ENCODE measurements around the gene ZCWPW1.
A peak's percentile ranks its signal among the peaks of the same experiment; 100 is the strongest.

Gene ZCWPW1

DNA sequence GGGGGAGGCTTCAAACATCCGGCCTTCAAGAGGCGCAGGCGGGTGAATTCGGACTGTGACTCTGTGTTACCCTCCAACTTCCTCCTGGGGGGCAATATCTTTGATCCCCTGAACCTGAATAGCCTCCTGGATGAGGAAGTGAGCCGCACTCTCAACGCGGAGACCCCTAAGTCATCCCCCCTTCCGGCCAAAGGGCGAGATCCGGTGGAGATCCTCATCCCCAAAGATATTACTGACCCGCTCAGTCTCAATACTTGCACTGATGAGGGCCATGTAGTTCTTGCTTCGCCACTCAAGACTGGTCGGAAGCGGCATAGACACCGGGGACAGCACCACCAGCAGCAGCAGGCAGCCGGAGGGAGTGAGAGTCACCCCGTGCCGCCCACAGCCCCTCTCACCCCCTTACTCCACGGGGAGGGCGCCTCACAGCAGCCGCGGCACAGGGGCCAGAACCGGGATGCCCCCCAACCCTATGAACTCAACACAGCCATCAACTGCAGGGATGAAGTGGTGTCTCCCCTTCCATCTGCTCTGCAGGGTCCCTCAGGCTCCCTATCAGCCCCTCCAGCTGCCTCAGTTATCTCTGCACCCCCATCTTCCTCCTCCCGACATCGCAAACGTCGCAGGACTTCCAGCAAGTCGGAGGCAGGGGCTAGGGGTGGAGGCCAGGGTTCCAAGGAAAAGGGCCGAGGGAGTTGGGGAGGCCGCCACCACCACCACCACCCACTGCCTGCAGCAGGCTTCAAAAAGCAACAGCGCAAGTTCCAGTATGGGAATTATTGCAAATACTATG lies 2.2 kb upstream of the ZCWPW1 start:
- TF ChIP-seq, protein P1, sequence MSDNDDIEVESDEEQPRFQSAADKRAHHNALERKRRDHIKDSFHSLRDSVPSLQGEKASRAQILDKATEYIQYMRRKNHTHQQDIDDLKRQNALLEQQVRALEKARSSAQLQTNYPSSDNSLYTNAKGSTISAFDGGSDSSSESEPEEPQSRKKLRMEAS (IDR thresholded peaks at IDR 0.05; ENCODE audit: low read depth, low read length), result peak; percentile 58; the same call in 1 of the 2 replicates
- TF ChIP-seq POLR2A (IDR thresholded peaks at IDR 0.05; ENCODE audit: extremely low read depth, insufficient read length) (no peak), MYC (IDR thresholded peaks at IDR 0.05; ENCODE audit: low read depth, low read length) (no peak)
- TF ChIP-seq, protein P2, sequence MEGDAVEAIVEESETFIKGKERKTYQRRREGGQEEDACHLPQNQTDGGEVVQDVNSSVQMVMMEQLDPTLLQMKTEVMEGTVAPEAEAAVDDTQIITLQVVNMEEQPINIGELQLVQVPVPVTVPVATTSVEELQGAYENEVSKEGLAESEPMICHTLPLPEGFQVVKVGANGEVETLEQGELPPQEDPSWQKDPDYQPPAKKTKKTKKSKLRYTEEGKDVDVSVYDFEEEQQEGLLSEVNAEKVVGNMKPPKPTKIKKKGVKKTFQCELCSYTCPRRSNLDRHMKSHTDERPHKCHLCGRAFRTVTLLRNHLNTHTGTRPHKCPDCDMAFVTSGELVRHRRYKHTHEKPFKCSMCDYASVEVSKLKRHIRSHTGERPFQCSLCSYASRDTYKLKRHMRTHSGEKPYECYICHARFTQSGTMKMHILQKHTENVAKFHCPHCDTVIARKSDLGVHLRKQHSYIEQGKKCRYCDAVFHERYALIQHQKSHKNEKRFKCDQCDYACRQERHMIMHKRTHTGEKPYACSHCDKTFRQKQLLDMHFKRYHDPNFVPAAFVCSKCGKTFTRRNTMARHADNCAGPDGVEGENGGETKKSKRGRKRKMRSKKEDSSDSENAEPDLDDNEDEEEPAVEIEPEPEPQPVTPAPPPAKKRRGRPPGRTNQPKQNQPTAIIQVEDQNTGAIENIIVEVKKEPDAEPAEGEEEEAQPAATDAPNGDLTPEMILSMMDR (IDR thresholded peaks at IDR 0.05; ENCODE audit: low read depth, low read length), result no peak
- no peak for DNase-seq (ENCODE audit: low read depth)
- peak overlapping the region; percentile 83 for H3K4me3 ChIP-seq (ENCODE audit: low read depth, low read length)

DNA sequence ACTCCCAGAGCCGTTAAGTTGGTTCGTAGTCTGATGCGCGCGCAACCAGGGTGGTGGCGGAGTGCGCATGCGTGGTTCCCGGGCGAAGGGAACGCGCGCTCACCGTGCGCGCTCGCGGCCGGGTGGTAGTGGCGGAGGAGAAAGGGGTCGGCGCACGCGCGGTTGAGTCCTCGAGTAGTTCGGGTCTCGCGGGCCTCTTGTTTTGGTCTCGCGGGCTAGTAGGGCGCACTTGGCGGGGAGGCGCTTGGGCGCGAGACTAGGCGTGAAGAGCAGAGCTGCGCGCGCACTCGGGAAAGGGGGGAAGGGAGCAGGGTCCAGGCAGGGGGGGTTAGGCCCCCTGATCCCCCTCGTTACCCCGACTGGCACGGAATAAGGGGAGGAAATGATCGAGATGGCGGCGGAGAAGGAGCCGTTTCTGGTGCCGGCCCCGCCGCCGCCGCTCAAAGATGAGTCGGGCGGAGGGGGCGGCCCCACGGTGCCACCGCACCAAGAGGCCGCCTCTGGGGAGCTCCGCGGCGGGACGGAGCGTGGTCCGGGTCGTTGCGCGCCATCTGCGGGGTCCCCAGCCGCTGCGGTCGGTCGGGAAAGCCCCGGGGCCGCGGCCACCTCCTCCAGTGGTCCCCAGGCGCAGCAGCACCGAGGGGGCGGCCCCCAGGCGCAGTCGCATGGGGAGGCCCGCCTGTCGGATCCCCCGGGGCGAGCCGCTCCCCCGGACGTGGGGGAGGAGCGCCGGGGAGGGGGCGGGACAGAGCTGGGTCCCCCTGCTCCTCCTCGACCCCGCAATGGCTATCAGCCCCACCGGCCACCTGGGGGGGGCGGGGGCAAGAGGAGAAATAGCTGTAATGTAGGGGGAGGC lies 1.4 kb upstream of the ZCWPW1 start, which contains the start of gene MEPCE:
TSS of gene MEPCE (plus strand) at position 195 of the 856 bp plus-strand sequence. CDS start at position 383, 188 bp downstream.
- peak within 1 kb of the TSS; percentile 94 for H3K4me3 ChIP-seq (ENCODE audit: low read depth, low read length)
- DNase-seq (ENCODE audit: low read depth), result peak; percentile 95
- TF ChIP-seq MYC (IDR thresholded peaks at IDR 0.05; ENCODE audit: low read depth, low read length) (peak; percentile 68), POLR2A (IDR thresholded peaks at IDR 0.05; ENCODE audit: extremely low read depth, insufficient read length) (peak; percentile 58)
- TF ChIP-seq, protein P2 (IDR thresholded peaks at IDR 0.05; ENCODE audit: low read depth, low read length), result no peak
- TF ChIP-seq, protein P1 (IDR thresholded peaks at IDR 0.05; ENCODE audit: low read depth, low read length), result peak; percentile 50

DNA sequence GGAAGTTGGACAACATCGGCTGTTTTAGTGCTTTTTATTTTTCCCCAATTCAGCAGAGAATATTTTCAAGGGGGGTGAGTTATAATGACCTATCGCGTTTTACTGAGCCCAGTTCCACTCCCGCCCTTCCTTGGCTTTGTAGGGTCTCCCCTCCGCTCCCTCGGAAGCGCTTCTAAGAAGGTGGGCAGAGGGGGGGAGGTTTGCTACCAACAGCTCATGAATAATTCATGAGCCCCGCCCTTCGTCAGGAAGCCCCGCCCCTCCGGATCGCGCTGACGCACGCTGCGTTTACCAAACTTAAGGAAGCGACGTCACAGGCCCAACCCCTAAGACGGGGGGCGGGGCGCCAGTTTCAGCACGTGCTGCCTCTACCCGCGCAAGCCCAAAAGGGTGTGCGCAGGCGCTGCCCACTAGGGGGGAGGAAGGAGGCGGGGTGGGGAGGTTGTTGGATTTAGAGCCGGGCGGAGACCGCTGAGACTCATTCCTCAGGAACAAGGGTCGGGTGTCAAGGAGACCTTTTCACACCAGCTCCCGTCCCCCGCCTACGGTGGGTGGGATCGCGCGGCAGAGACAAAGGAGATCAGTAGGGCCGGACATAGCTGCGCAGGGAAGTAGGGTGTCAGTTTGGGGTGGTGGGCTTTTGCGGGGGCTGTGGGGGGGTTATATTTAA lies 599 bp upstream of the ZCWPW1 start:
- TF ChIP-seq MYC (IDR thresholded peaks at IDR 0.05; ENCODE audit: low read depth, low read length) (peak; percentile 99), POLR2A (IDR thresholded peaks at IDR 0.05; ENCODE audit: extremely low read depth, insufficient read length) (peak; percentile 96)
- TF ChIP-seq, protein P1 (IDR thresholded peaks at IDR 0.05; ENCODE audit: low read depth, low read length), result peak; percentile 99
- TF ChIP-seq, protein P2 (IDR thresholded peaks at IDR 0.05; ENCODE audit: low read depth, low read length), result no peak
- H3K4me3 ChIP-seq (ENCODE audit: low read depth, low read length), result peak overlapping the region; percentile 94
- DNase-seq (ENCODE audit: low read depth), result peak; percentile 100

DNA sequence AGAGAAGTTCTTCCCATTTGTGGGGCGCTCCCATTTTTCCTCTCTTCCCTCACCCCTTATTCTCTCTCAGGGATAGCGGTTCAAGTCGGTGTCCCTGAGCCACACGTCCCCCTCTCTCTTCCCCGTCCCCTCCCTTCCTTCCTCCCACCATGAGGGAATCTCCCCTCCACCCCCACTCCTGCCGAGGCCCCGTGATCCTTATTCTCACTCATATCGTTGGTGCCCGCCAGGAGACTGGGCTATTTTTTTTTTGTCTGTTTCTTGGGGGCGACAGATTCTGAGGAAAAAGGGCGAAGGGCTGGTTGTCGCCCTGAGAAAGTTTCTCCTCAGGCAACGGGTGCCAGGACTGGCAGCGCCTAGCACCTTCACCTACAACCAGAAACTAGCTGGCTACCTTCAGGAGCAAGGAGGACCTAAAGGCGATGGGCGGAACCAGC lies 723 bp downstream of the ZCWPW1 start:
- no peak overlapping the region for H3K4me3 ChIP-seq (ENCODE audit: low read depth, low read length)
- DNase-seq (ENCODE audit: low read depth), result no peak
- TF ChIP-seq POLR2A (IDR thresholded peaks at IDR 0.05; ENCODE audit: extremely low read depth, insufficient read length), result no peak
- TF ChIP-seq, protein P2 (IDR thresholded peaks at IDR 0.05; ENCODE audit: low read depth, low read length), result no peak
- no peak for TF ChIP-seq MYC (IDR thresholded peaks at IDR 0.05; ENCODE audit: low read depth, low read length)
- TF ChIP-seq, protein P1 (IDR thresholded peaks at IDR 0.05; ENCODE audit: low read depth, low read length), result no peak

DNA sequence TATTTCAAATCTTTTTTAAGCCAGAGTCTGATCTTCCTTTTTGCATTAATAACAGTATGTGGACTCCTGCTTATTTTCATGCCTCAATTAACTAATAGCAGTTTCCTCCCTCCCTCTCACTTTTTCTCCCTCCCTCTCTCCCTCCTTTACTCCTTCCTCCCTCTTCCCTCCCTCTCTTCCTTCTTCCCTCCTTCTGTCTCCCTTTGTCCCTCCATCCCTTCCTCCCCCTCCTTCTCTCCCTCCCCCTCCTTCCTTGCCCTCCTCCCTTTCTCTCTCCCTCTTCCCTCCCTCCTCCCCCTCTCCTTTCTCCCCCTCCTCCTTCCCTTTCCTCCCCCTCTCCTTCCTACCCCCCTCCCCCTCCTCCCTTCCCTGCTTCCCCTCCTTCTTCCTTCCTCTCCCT lies 2.0 kb downstream of the ZCWPW1 start:
- DNase-seq (ENCODE audit: low read depth), result no peak
- TF ChIP-seq, protein P2 (IDR thresholded peaks at IDR 0.05; ENCODE audit: low read depth, low read length), result no peak
- H3K4me3 ChIP-seq (ENCODE audit: low read depth, low read length), result no peak overlapping the region
